GM15510 (cell line): ENCODE data around the gene NPW.

Experiments
- POLR2A ChIP-seq: IDR thresholded peaks from 3 replicates; pipeline ENCODE4 v1.6.1; 2011; ENCODE audit warnings: borderline replicate concordance; ENCODE audit not compliant: insufficient read length; ENCODE audit errors: extremely low read depth

NPW gene

GRCh38 chr16:2022723-2023091 is 3.1 kb downstream of the NPW start:
- TF ChIP-seq POLR2A, result no peak

DNA sequence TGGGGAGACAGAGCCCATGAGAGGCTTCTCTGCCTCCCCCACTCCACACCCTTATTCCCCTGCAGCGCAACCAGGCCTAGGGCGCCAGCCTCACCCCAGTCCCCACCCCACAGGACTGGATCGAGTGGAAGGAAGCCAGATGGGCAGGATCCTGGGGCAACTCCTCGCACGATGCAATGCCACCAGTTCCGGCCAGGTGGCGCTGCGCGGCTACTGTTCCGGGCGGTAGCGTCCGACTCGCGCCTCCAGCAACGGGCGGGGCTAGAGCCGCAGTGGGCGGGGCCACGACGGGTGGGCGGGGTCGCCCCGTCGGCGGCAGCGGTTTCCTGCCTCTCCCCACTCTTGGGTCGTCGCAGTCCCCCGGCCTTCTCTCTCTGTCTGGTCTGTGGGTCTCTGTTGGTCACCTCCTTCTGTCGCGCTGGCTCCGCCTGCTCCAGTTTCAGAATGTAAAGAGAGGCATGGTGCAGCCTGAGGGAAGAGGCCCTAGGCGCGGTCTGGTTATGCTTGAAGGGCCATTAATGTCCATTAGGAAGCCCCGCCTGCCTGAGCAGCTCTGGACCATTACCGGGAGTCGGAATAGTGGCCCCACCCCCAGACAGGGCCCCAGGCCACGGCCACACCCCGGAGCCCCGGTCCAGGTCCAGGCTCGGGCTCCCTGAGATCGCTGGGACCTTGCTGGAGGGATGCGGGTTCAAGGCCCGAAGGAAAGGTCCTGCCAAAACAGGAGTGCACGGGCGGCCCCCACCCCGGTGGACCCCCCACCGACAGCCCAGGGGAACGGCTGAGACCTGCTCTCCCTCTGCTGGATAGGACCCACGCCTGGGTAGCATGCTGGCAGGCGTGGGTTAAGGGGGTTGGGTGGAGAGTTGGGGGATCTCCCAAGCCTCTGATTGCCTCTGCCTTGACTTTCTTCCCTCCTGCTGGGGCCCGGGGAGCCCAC is 3.8 kb downstream of the NPW start:
- TF ChIP-seq POLR2A, result peak; percentile 40

GRCh38 chr16:2024032-2024420 is 4.4 kb downstream of the NPW start:
- no peak for TF ChIP-seq POLR2A

GRCh38 chr16:2025251-2025650 is 5.7 kb downstream of the NPW start:
- no peak for TF ChIP-seq POLR2A

DNA sequence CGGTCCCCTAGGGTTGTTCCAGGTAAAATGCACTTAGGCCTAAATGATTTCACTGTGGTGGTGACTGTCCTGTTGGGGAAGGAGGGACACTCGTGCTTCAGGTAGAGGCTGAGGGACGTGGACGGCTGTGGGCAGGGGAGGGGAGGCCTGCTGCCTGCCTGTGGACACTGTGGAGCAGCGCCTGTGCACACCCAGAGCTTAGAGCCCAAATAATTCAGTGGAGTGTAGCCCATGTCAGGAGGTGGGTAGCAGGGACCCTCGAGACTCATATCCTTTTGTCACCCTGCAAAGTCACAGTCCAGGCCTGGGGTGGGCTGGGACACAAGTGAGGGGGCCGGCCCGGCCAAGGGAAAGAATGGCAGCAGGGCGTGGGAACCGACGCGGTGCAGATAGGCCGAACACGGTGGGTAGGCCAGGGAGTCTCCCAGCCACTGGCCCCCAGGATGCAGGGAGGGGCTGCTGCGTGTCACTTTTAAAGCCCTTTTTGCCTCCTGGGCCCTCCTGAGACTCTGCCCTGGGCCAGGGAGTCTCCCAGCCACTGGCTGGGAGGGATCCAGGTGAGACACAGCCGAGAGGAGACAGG is 6.4 kb downstream of the NPW start:
- TF ChIP-seq POLR2A, result no peak

- no peak for TF ChIP-seq POLR2A
Measured at GRCh38 chr16:2026461-2027023, 7.0 kb downstream of the NPW start, which contains the start of gene NHERF2. Gene NHERF2, plus strand, starts transcription at chr16:2026902. Its CDS starts 104 bp downstream, at chr16:2027006.

- TF ChIP-seq POLR2A, result no peak
Measured at GRCh38 chr16:2027024-2028010, 7.7 kb downstream of the NPW start.

GRCh38 chr16:2028146-2028545 is 8.6 kb downstream of the NPW start:
- TF ChIP-seq POLR2A, result no peak

DNA sequence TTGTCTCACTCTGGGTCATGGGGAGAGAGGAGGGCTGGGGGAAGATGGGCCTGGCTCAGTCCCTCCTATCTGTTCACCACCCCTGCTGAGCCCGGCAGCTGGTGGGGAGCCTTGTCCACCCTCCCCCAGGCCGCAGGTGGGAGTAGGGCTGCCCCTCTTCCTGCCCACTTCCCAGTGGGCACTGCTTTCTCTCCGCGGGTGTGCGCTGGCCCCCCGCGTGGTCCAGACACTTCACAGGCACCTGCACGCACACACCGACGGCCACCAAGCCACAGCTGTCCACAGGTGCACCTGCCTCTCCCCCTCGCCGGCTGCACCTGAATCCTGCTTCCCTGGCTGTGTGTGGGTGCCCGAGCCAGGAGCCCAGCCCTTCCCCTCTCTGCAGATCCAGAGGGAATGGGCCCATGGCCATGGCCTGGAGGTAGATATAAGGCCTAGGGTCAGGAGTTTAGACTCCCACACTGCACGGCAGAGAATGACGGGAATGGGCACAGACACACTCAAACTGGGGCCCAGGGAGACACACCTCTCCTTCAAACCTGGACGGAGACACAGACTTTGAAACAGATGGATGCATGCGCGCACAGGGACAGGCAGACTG is 9.1 kb downstream of the NPW start:
- TF ChIP-seq POLR2A, result no peak

- no peak for TF ChIP-seq POLR2A
Measured at GRCh38 chr16:2029350-2029749, 9.8 kb downstream of the NPW start.

- TF ChIP-seq POLR2A, result no peak
Measured at GRCh38 chr16:2030036-2030435, 10.5 kb downstream of the NPW start.

DNA sequence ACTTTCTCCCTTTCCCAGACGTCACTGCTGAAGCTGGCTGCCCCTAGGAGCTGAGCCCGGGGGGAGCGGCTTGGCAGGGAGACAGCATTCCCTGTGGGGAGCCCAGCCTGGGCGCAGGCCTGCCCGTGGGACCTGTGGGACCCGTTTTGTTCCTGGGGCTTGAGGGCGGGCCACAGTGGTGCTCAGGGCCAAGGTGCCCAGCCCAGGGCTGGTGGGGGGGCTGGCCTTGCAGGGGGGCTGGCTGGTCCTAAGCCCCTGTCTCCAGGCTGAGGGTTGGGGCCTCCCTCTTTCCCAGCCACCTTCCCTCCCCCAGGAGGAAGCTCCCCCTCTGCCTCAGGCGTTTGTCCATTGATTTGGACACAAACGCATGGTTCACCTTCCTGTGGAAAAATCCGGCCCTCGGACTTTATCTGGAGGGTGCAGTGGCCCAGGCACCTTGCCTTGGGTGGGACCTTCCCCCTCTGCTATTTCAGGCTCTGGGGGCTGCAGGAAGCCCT is 11.5 kb downstream of the NPW start:
- no peak for TF ChIP-seq POLR2A

DNA sequence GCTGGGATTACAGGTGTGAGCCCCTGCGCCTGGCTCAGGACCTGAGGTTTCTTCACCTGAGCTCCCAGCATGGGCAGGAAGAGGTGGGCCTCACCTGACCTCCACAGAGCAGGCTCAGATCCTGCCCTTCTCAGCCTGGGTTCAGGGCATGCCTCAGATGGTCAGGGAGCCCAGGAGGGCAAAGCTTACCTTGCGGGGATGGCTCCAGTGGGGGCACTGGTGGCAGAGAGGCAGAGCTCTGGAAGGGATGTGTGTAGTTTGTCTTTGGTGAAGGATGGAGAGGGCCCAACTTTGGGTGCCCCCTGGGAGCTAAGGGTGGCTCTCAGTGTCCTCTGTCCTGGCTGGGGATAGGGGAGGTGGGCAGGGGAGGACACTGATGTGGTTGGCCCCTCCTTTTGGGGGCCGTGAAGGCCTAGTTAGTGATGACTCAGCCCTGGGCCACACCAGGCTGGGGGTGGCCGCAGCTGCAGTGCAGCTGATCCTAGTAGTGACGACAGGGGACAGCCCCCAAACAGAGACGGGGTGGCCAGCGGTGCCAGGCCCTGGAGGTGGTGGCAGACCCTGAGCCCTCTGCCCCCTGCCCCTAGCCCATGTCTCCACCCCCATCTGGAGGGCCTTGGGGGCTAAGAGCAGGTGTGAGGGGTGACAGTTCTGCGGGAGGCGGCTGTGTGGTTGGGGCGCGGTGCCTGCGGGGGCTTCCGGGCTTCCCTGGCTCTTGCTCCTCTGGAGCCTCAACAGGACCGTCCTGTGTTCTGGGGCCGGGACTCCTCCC is 12.9 kb downstream of the NPW start:
- no peak for TF ChIP-seq POLR2A
